ENCODE measurements around the gene FSHR. TPM values are rescaled to one million over a fixed set of nuclear protein-coding genes. Genes with fewer than 3 reads are reported as not detected.

FSHR gene
- total and polyA plus RNA-seq, 2 donors (not counting 3 experiments of a cell fraction or from before 2014, with no cell fraction given), result not detected

- Histone ChIP-seq H4K20me1 (replicated peaks; ENCODE audit: control insufficient read depth, extremely low read depth, insufficient read depth, low read length) (no peaks in the 10 kb centered on the region), H3K9me1 (replicated peaks; ENCODE audit: control insufficient read depth, extremely low read depth, insufficient read depth, low read length) (no peaks in the 10 kb centered on the region), H3K27me3 (ENCODE audit: control insufficient read depth in 2 of 2, insufficient read depth in 2 of 2, low read length in 2 of 2) (no peaks in the 10 kb centered on the region), H3K4me3 (replicated peaks in 1 of 3; ENCODE audit: insufficient read depth in 1 of 3, low read depth in 1 of 3, low read length in 3 of 3) (no peak overlapping the region), H3K4me1 (ENCODE audit: control insufficient read depth, extremely low read depth, insufficient read depth, low read length) (no peaks in the 10 kb centered on the region), H3K4me2 (ENCODE audit: insufficient read depth, low read length) (no peak overlapping the region), H3K9ac (replicated peaks; ENCODE audit: extremely low read depth, insufficient read depth, low read length) (no peak overlapping the region), H3K79me2 (ENCODE audit: control insufficient read depth, insufficient read depth, low read length) (no peaks in the 10 kb centered on the region), H3K9me3 (replicated peaks; ENCODE audit: control insufficient read depth, insufficient read depth, low read length) (no peaks in the 10 kb centered on the region), H3K36me3 (ENCODE audit: control insufficient read depth in 2 of 2, extremely low read depth in 1 of 2, insufficient read depth in 2 of 2, low read length in 2 of 2) (no peaks in the 10 kb centered on the region), H2AFZ (ENCODE audit: low read depth, low read length) (no peak overlapping the region), H3K27ac (ENCODE audit: insufficient read depth, low read depth, low read length) (no peak overlapping the region)
- CTCF ChIA-PET, result no interaction called here
- dilution Hi-C loops (cut with MboI; ENCODE audit: extremely low pct_ligation_motif_present, low sequenced_read_pairs), result no loop called here
- POLR2A ChIA-PET, result no interaction called here
- no TSS peak for BruUV-seq (replicated peaks)
- FAIRE-seq (no peak), DNase-seq (ENCODE audit: low read depth, low spot score) (no peak)
- TF ChIP-seq GATA2 (IDR thresholded peaks at IDR 0.05; ENCODE audit: insufficient read depth, insufficient read length, low read depth, low read length), result no peak
- TF ChIP-seq MYC (IDR thresholded peaks at IDR 0.05; ENCODE audit: low read depth, low read length), result no peak
- no peak for TF ChIP-seq FOS (IDR thresholded peaks at IDR 0.05; ENCODE audit: borderline replicate concordance, insufficient read depth, low read length)
- no peak for TF ChIP-seq POLR2A (IDR thresholded peaks at IDR 0.05; ENCODE audit: low read depth, low read length)
- no peak for TF ChIP-seq MAX (IDR thresholded peaks at IDR 0.05; ENCODE audit: insufficient read depth, insufficient read length)
- no peak for TF ChIP-seq JUN (IDR thresholded peaks at IDR 0.05; ENCODE audit: borderline replicate concordance, insufficient read depth, insufficient read length, low read depth)
- no peak for TF ChIP-seq POLR2AphosphoS5 (IDR thresholded peaks at IDR 0.05; ENCODE audit: insufficient read depth, low read depth, low read length)
- TF ChIP-seq EZH2 (IDR thresholded peaks at IDR 0.05; ENCODE audit: borderline replicate concordance, low read depth, low read length, severe bottlenecking), result no peak
- TF ChIP-seq, protein P1, sequence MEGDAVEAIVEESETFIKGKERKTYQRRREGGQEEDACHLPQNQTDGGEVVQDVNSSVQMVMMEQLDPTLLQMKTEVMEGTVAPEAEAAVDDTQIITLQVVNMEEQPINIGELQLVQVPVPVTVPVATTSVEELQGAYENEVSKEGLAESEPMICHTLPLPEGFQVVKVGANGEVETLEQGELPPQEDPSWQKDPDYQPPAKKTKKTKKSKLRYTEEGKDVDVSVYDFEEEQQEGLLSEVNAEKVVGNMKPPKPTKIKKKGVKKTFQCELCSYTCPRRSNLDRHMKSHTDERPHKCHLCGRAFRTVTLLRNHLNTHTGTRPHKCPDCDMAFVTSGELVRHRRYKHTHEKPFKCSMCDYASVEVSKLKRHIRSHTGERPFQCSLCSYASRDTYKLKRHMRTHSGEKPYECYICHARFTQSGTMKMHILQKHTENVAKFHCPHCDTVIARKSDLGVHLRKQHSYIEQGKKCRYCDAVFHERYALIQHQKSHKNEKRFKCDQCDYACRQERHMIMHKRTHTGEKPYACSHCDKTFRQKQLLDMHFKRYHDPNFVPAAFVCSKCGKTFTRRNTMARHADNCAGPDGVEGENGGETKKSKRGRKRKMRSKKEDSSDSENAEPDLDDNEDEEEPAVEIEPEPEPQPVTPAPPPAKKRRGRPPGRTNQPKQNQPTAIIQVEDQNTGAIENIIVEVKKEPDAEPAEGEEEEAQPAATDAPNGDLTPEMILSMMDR (IDR thresholded peaks at IDR 0.05; ENCODE audit: extremely low read depth in 1 of 2, insufficient read depth in 1 of 2, low read depth in 1 of 2, low read length in 2 of 2), result no peak
- intact Hi-C loops (cut with micrococcal nuclease), result no loop called here
Observed at GRCh38 chr2:49043405-49043982, 110.8 kb downstream of the FSHR start.

Measured in endothelial cell of umbilical vein (primary cell).